Neural crest cell (in vitro differentiated cells): ENCODE measurements around the gene FHIT. TPM values are rescaled to one million over a fixed set of nuclear protein-coding genes. Genes with fewer than 3 reads are reported as not detected.
A peak's percentile ranks its signal among the peaks of the same experiment; 100 is the strongest.

Experiments used
- DNase-seq: peaks from one replicate; pipeline ENCODE4 v3.0.0; 2021; ENCODE audit warnings: low read depth, mixed read lengths, low spot score
- H3K27ac Mint-ChIP-seq: one replicate; pipeline ENCODE4 v1.8.0; 2021; ENCODE audit warnings: mild to moderate bottlenecking, mixed read lengths; ENCODE audit not compliant: unreplicated experiment
- H3K27me3 Mint-ChIP-seq: 2 replicates; pipeline ENCODE4 v1.8.0; 2021; ENCODE audit warnings: low read depth, mild to moderate bottlenecking, mixed read lengths
- H3K36me3 Mint-ChIP-seq: 2 replicates; pipeline ENCODE4 v1.8.0; 2021; ENCODE audit warnings: low read depth, mild to moderate bottlenecking, mixed read lengths
- H3K4me1 Mint-ChIP-seq: 2 replicates; pipeline ENCODE4 v1.8.0; 2021; ENCODE audit warnings: mixed read lengths
- H3K4me3 Mint-ChIP-seq: one replicate; pipeline ENCODE4 v1.8.0; 2021; ENCODE audit warnings: mild to moderate bottlenecking, mixed read lengths
- H3K9me3 Mint-ChIP-seq: 2 replicates; pipeline ENCODE4 v1.8.0; 2021; ENCODE audit warnings: mixed read lengths
- total RNA-seq: library from RNA; stranded (reverse); gene quantifications from 2 replicates; pipeline ENCODE4 v1.2.1, GENCODE V29; 2021
- TF ChIP-seq, protein P1 (sequence below): fragments of 200-600 bp; sonication (generic); conservative IDR thresholded peaks from 2 replicates; pipeline ENCODE4 v1.5.0; 2021; ENCODE audit warnings: antibody characterized with exemption, mild to moderate bottlenecking

The FHIT gene
- total RNA-seq, 1 donor from 2014 or later, result 5.2 TPM

DNA sequence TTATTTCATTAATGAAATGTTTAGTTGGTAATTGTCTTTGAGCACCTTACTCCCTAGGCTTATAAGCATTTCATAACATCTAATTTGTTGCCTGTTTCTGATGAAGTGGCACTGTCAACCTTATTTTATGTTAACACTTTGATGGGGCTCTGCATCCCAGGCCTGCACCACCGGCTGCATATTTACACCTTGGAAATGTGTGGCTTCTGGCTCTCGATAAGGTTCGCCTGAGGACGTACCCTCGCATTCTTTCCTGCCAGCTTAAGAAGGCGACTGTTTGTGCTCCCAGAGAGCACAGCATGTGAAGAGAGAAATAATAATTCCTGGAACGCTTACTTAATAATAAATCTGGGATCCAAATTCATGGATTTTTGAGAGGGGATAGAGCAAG, 1438.1 kb downstream of the FHIT start:
- Mint-ChIP-seq H3K9me3 (no peaks in the 10 kb centered on the region), H3K27ac (no peak overlapping the region), H3K4me3 (no peak overlapping the region), H3K27me3 (no peaks in the 10 kb centered on the region), H3K36me3 (no peaks in the 10 kb centered on the region), H3K4me1 (peaks cover 42% of the 10 kb centered on the region)
- DNase-seq, result no peak
- TF ChIP-seq, protein P1, sequence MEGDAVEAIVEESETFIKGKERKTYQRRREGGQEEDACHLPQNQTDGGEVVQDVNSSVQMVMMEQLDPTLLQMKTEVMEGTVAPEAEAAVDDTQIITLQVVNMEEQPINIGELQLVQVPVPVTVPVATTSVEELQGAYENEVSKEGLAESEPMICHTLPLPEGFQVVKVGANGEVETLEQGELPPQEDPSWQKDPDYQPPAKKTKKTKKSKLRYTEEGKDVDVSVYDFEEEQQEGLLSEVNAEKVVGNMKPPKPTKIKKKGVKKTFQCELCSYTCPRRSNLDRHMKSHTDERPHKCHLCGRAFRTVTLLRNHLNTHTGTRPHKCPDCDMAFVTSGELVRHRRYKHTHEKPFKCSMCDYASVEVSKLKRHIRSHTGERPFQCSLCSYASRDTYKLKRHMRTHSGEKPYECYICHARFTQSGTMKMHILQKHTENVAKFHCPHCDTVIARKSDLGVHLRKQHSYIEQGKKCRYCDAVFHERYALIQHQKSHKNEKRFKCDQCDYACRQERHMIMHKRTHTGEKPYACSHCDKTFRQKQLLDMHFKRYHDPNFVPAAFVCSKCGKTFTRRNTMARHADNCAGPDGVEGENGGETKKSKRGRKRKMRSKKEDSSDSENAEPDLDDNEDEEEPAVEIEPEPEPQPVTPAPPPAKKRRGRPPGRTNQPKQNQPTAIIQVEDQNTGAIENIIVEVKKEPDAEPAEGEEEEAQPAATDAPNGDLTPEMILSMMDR, result no peak

DNA sequence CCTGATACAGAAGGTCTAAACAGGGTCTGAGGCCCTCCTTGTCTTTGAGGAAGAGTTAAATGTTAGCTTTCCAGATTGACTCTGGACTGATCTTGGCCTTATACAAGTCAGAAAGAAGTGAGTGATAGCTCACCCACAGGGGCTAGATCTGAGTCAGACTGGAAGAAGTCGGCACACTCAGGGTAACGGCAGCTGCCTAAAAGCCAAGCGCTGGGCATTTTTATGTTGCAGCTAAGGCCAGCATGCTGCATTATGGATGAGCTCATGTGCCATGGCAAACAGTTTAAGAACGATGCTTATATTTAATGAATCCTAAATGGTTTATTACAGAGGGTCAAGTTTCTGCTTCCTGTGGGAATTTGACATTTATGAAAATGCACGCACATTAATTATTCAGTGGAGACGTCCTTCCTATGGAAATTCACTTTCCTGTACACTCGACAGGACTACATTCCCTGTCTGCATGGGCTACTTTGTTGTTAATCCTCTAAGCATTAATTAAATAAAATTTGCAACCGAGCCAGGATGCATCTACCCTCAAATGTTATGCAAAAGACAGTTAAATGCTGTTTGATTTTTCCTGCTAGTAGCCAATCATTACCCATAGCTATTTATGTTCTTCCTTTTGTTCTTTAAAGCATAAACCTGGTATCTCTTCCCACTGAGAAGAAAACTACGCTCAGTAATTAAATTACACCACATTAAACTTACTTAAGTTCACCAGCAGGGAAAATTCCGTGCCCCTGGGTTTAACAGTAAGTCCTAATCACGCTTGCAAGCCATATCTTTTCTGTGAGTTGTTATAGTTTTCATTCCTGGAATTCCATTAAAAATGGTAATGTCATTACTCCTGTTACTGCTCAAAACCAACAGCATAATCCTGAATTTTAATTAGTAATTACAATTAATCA, 1438.8 kb downstream of the FHIT start:
- H3K4me3 Mint-ChIP-seq, result no peak overlapping the region
- H3K36me3 Mint-ChIP-seq, result no peaks in the 10 kb centered on the region
- TF ChIP-seq, protein P1, result no peak
- peaks cover 35% of the 10 kb centered on the region for H3K4me1 Mint-ChIP-seq
- H3K27me3 Mint-ChIP-seq, result no peaks in the 10 kb centered on the region
- H3K27ac Mint-ChIP-seq, result no peak overlapping the region
- peaks cover 2% of the 10 kb centered on the region for H3K9me3 Mint-ChIP-seq
- no peak for DNase-seq

DNA sequence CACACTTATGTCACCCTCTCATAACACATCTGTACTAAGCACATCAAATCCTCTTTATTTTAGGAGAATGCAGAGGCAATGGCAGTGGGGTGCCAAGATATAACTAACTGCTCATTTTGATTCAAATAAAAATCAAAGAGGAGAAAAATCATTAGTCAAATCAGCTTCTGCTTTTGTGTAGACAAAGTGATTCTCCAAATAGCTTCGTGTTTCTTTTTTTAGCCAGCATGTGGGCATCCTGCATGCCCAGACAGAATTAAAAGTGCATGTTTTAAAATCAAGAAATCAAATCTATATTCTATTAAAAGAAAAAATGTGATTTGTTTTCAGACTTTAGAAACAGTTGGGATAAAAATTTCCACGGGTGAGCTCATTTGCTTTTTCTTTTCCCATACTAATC, 1440.1 kb downstream of the FHIT start:
- Mint-ChIP-seq H3K4me1 (peaks cover 28% of the 10 kb centered on the region), H3K36me3 (no peaks in the 10 kb centered on the region), H3K27me3 (no peaks in the 10 kb centered on the region), H3K9me3 (peaks cover 2% of the 10 kb centered on the region), H3K27ac (no peak overlapping the region), H3K4me3 (no peak overlapping the region)
- TF ChIP-seq, protein P1, result no peak
- no peak for DNase-seq

- H3K36me3 Mint-ChIP-seq, result no peaks in the 10 kb centered on the region
- H3K27me3 Mint-ChIP-seq, result no peaks in the 10 kb centered on the region
- TF ChIP-seq, protein P1, result no peak
- no peak for DNase-seq
- H3K4me1 Mint-ChIP-seq, result peaks cover 28% of the 10 kb centered on the region
- H3K9me3 Mint-ChIP-seq, result peaks cover 2% of the 10 kb centered on the region
- no peak overlapping the region for H3K4me3 Mint-ChIP-seq
- H3K27ac Mint-ChIP-seq, result no peak overlapping the region
Observed at GRCh38 chr3:59810606-59811005, 1440.6 kb downstream of the FHIT start.

GRCh38 chr3:59809710-59810444, 1441.4 kb downstream of the FHIT start:
- Mint-ChIP-seq H3K4me3 (no peak overlapping the region), H3K9me3 (peaks cover 2% of the 10 kb centered on the region), H3K4me1 (peaks cover 28% of the 10 kb centered on the region), H3K36me3 (no peaks in the 10 kb centered on the region), H3K27me3 (no peaks in the 10 kb centered on the region), H3K27ac (peak overlapping the region; percentile 22)
- TF ChIP-seq, protein P1, result peak; percentile 51
- no peak for DNase-seq
